Kidney epithelial cell (primary cell): Measurements from ENCODE around the gene PMFBP1. TPM values are rescaled to one million over a fixed set of nuclear protein-coding genes. Genes with fewer than 3 reads are reported as not detected.

Source experiments
- DNase-seq: peaks from one replicate; pipeline ENCODE4 v3.0.0-alpha.2; 2010; ENCODE audit warnings: low read depth
- H3K27me3 ChIP-seq: 2 replicates; pipeline ENCODE4 v1.6.0; 2011; ENCODE audit warnings: low read length; ENCODE audit not compliant: control insufficient read depth, insufficient read depth
- H3K36me3 ChIP-seq: 2 replicates; pipeline ENCODE4 v1.5.1; 2011; ENCODE audit warnings: low read length; ENCODE audit not compliant: control insufficient read depth, insufficient read depth
- H3K4me3 ChIP-seq: 2 replicates; pipeline ENCODE4 v1.5.1; 2011; ENCODE audit warnings: low read depth, mild to moderate bottlenecking, control low read depth, low read length
- CTCF ChIP-seq: IDR thresholded peaks from 2 replicates; pipeline ENCODE4 v1.5.1; 2011; ENCODE audit warnings: mild to moderate bottlenecking, moderate library complexity, low read length, control low read depth, inconsistent platforms; ENCODE audit not compliant: insufficient read depth, poor library complexity, severe bottlenecking
- total RNA-seq: library from RNA; depleted of rRNA; stranded (reverse); fragments of >200 nt; gene quantifications from 2 replicates; pipeline ENCODE4 v1.2.3, GENCODE V29; 2015

PMFBP1 gene
- total RNA-seq, 1 donor from 2014 or later, result not detected

DNA sequence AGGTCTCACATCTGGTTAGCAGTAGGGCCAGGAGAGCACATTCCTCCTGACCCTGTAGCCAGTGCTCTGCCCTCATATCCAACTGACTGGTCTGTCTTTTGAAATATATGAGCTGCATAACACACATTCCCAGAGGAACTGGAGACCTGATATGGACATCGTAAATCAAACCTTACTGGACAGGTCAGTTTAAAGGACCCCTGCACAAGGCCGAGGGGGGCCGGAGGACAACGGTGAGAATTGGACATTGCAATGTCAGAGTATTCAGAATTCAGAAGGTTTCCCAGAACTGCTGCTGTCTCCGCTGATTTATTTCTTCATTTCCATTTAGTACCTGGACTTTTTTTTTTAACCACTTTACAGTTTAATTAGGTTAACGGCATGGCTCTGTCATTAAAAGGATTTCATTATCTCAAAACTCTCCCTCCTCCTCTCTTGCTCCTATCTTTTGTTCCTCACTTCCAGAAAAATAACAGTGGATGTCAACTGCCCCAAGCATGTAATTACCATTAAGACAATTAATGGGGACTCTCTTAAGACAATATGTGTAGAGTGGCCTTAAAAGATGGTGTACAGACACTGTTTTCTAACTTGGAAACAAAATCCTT is 4.9 kb downstream of the PMFBP1 start:
- TF ChIP-seq CTCF, result no peak
- no peak for DNase-seq
- Histone ChIP-seq H3K36me3 (no peaks in the 10 kb centered on the region), H3K27me3 (no peaks in the 10 kb centered on the region), H3K4me3 (no peak overlapping the region)

- no peaks in the 10 kb centered on the region for H3K27me3 ChIP-seq
- DNase-seq, result no peak
- no peak for TF ChIP-seq CTCF
- no peak overlapping the region for H3K4me3 ChIP-seq
- no peaks in the 10 kb centered on the region for H3K36me3 ChIP-seq
These were observed 5.8 kb downstream of the PMFBP1 start for GRCh38 chr16:72166151-72166550.

DNA sequence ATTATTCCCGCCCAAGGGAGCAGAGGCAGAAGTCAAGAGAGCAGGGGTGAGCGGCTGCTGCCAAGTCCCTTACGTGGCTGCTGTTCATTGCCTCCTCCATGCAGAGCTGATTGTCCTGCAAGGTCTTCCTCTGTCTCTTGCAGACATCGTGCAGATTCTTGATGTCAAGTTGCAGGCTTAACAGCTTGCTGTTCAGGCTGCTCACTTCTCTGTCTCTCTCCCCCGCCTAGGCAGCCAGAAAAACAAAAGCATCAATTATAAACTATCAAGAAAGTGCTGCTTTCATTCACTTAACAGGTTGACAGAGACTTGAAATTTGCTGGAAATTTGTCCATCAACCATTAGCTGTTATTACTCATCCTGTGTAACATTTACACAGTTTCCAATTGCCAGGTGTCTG is 7.3 kb downstream of the PMFBP1 start:
- no peak for TF ChIP-seq CTCF

DNA sequence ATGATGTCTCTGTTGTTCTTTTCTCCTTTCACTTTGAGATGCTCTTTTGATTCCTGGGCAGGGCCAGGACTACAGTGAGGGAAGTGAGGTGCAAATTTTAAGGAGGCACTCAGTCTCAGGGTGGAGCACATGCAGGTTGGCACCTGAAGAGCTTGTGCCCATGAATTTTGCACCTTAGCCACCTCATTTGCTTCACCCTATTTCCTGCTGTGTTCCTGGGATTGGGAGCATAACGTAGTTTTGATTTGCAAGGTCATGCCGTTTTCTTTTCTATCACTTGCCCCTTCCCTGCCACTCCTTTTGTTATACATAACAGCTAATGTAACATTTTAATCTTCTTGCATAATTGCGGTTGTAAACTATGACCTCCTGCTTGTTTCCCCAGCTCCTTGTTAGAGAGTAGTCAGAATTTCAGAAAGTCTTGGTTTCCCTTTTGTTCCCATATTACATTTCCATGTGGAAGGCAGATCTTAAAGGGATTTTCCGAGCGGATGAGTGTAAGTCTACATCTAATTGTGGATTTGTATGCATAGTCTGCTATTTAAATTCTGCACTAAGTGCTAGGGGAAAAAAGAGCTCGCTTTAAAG is 9.8 kb downstream of the PMFBP1 start:
- no peak for TF ChIP-seq CTCF
- Histone ChIP-seq H3K4me3 (no peak overlapping the region), H3K27me3 (no peaks in the 10 kb centered on the region), H3K36me3 (no peaks in the 10 kb centered on the region)
- no peak for DNase-seq

More for the DNA sequence above, 7.3 kb downstream of the PMFBP1 start:
- Histone ChIP-seq H3K36me3 (no peaks in the 10 kb centered on the region), H3K4me3 (no peak overlapping the region), H3K27me3 (no peaks in the 10 kb centered on the region)
- DNase-seq, result no peak

DNA sequence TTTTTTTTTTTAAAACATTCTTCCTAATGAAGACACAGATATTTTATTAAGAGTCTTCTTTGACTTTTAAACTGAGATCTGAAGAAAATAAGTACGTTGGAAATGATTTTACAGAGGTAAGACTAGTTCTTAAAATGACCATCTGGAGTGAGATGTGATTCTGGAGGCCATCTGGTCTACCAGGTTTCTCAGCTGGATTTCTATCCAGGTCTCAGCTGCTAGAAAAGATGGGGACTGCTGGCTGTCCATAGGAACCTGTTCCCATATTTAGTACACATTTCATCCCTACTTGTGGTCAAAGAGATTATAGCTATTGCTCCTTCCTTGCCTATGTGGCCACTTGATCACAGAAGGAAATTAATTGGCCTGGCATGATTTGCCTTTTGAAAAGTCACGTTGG is 12.2 kb downstream of the PMFBP1 start:
- no peaks in the 10 kb centered on the region for H3K36me3 ChIP-seq
- H3K27me3 ChIP-seq, result no peaks in the 10 kb centered on the region
- DNase-seq, result no peak
- no peak overlapping the region for H3K4me3 ChIP-seq
- TF ChIP-seq CTCF, result no peak

DNA sequence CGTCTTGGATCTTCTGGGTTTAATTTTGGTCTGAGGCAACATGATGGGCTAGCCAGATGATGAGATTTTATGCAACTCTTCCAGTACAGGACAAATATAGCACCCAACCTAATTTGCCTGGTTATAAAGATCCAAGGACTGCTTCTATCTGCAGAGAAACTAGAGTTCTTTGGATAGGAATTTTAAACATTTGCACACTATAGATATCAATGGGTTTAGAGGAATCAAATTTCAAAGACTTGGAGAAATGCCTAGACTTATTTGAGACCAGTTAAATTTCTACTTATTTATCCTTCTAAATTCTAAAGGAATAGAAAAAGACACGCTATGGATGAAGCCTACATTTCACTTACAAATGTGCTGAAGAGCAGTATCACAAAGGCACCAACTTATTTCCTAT is 12.6 kb downstream of the PMFBP1 start:
- H3K36me3 ChIP-seq, result no peaks in the 10 kb centered on the region
- H3K4me3 ChIP-seq, result no peak overlapping the region
- DNase-seq, result no peak
- no peaks in the 10 kb centered on the region for H3K27me3 ChIP-seq
- TF ChIP-seq CTCF, result no peak
